K562 (cell line): ENCODE results near the gene BEST2. TPM values are rescaled to one million over a fixed set of nuclear protein-coding genes. Genes with fewer than 3 reads are reported as not detected.

ENCODE experiments used
- ASH1L ChIP-seq: fragments of 450-650 bp; IDR thresholded peaks from 2 replicates; pipeline ENCODE4 v1.6.1; 2018; ENCODE audit warnings: borderline replicate concordance, mild to moderate bottlenecking, low read depth; ENCODE audit not compliant: partially characterized antibody
- ATF2 ChIP-seq: sonication (generic); formaldehyde crosslinking; IDR thresholded peaks from 2 replicates; pipeline ENCODE4 v1.8.1; 2022; ENCODE audit warnings: missing genetic modification reagents
- ATF7 ChIP-seq: fragments of 450-650 bp; IDR thresholded peaks from 2 replicates; pipeline ENCODE4 v1.7.1; 2014; ENCODE audit warnings: mild to moderate bottlenecking, moderate library complexity
- FOXA3 ChIP-seq, 2 experiments: fragments of 450-650 bp in 1 of 2; sonication (generic) in 1 of 2; formaldehyde crosslinking; IDR thresholded peaks in 1 of 2; conservative IDR thresholded peaks in 1 of 2; 2 replicates each; pipeline versions ENCODE4 v1.4.0 to v1.8.0; 2020 to 2022; ENCODE audit warnings: mild to moderate bottlenecking in 2 of 2, missing genetic modification reagents in 1 of 2
- L3MBTL2 ChIP-seq: fragments of 450-650 bp; IDR thresholded peaks from 2 replicates; pipeline ENCODE4 v1.6.1; 2016; ENCODE audit warnings: mild to moderate bottlenecking, moderate library complexity
- MBD1 ChIP-seq: fragments of 250-450 bp; sonication (Bioruptor Pico); IDR thresholded peaks from 2 replicates; pipeline ENCODE4 v1.8.0; 2022; ENCODE audit warnings: inconsistent platforms
- POLR2H ChIP-seq: IDR thresholded peaks from 2 replicates; pipeline ENCODE4 v1.6.1; 2016; ENCODE audit warnings: missing genetic modification characterization, low read depth, mild to moderate bottlenecking, control low read depth, missing compliant biosample characterization, moderate library complexity
- RB1 ChIP-seq: fragments of 450-650 bp; IDR thresholded peaks from 2 replicates; pipeline ENCODE4 v1.6.1; 2017; ENCODE audit warnings: low read depth, mild to moderate bottlenecking
- SMAD1 ChIP-seq: fragments of 150-350 bp; IDR thresholded peaks from 2 replicates; pipeline ENCODE4 v1.6.1; 2014; ENCODE audit warnings: low read length, low read depth; ENCODE audit not compliant: partially characterized antibody
- TAF15 ChIP-seq: fragments of 200-400 bp; formaldehyde crosslinking; IDR thresholded peaks from 2 replicates; pipeline ENCODE4 v1.6.1; 2017; ENCODE audit warnings: mild to moderate bottlenecking, low read depth, low read length, moderate library complexity
- ZNF23 ChIP-seq: fragments of 250-450 bp; sonication (Bioruptor Pico); IDR thresholded peaks from 2 replicates; pipeline ENCODE4 v1.4.0; 2020; ENCODE audit warnings: mild to moderate bottlenecking
- ZNF24 ChIP-seq: fragments of 450-650 bp; IDR thresholded peaks from 2 replicates; pipeline ENCODE4 v1.6.1; 2016
- ZNF445 ChIP-seq: fragments of 250-450 bp; sonication (Bioruptor Pico); IDR thresholded peaks from 2 replicates; pipeline ENCODE4 v1.4.0; 2020; ENCODE audit warnings: low read depth, mild to moderate bottlenecking, moderate library complexity
- ZNF668 ChIP-seq: fragments of 250-450 bp; sonication (Bioruptor Pico); IDR thresholded peaks from 2 replicates; pipeline ENCODE4 v1.8.0; 2022; ENCODE audit warnings: mild to moderate bottlenecking, inconsistent platforms
- ZSCAN29 ChIP-seq: fragments of 450-650 bp; IDR thresholded peaks from 2 replicates; pipeline ENCODE4 v1.6.1; 2017
- polyA plus RNA-seq, 8 experiments: library from polyadenylated mRNA; depleted of rRNA in 4 of 8; stranded (reverse) in 5 of 8; unstranded in 3 of 8; fragments of >200 nt; fragmentation: Nextera tagmentation in 2 of 8; fragmentation: Illumina TruSeq in 1 of 8; extraction: Ambion mirVana in 2 of 8; extraction: Trizol in 1 of 8; gene quantifications; 2 replicates each; pipeline versions ENCODE4 v1.2.1 to v1.2.3, GENCODE V29; 2011 to 2014; ENCODE audit warnings: inconsistent platforms in 1 of 8, missing spikeins in 1 of 8
- total RNA-seq, 7 experiments: library from RNA; depleted of rRNA in 6 of 7; stranded (reverse); fragments of >200 nt in 6 of 7; fragmentation: Illumina TruSeq in 2 of 7; extraction: Trizol in 2 of 7; gene quantifications; 2 replicates each; pipeline versions ENCODE4 v1.2.1 to v1.2.3, GENCODE V29; 2011 to 2021; ENCODE audit warnings: low replicate concordance in 1 of 7
- TF ChIP-seq, protein P1 (sequence below): fragments of 450-650 bp; IDR thresholded peaks from 2 replicates; pipeline ENCODE4 v1.6.1; 2016; ENCODE audit warnings: borderline replicate concordance
- TF ChIP-seq, protein P2 (sequence below): fragments of 450-650 bp; formaldehyde crosslinking; IDR thresholded peaks from 2 replicates; pipeline ENCODE4 v1.4.0; 2020; ENCODE audit warnings: mild to moderate bottlenecking, moderate library complexity
- TF ChIP-seq, protein P3 (sequence below), 2 experiments: fragments of 250-450 bp in 1 of 2; fragments of 450-650 bp in 1 of 2; sonication (Bioruptor Pico) in 1 of 2; IDR thresholded peaks; 2 replicates each; pipeline versions ENCODE4 v1.6.1 to v1.8.0; 2016 to 2021; ENCODE audit warnings: mild to moderate bottlenecking in 2 of 2, moderate library complexity in 2 of 2, missing compliant biosample characterization in 1 of 2, missing genetic modification characterization in 1 of 2

Gene BEST2
- total and polyA plus RNA-seq, 9 of the 15 experiments (the other 6 are each of a cell fraction or from before 2014, with no cell fraction given): not detected

DNA sequence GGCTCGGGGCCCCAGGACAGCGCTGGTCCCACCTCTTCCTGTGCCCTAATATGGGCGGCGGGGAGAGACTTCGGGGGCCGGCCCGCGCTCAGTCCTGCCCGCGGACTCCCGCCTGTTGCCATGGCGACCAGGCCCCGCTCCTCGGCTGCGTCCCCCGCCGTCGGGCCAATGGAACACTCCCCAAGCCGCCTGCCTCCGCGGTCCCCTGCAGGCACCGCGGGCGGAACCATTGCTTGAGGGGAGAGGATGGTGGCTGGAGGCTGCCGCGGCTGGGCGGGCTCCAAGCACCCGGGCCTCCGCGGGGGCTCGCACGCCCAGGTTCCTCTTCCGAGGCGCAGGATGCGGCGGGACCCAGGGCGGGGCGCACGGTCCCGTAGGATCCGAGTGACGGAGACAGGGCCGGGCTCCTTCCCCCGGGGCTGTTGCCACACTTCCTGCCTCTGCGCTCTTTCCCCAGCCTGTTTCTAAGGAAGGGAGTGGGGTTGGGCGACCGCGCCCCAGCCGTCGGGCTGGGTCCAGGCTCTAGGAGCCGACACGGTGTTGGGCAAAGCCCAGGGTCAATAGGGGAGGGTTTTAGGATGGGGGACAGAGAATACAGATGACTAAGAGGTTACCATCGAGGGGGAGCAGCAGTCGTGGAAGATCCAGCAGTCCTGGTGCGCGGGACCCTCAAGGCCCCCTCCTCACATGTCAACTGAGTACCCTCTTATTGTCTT, 38.5 kb downstream of the BEST2 start (continued):
- TF ChIP-seq L3MBTL2 (peak; percentile 76), ZNF24 (no peak), ZNF445 (CRISPR knock-in tag) (no peak), POLR2H (peak; percentile 39; the same call in 1 of the 2 replicates), ATF2 (CRISPR knock-in tag) (no peak), ZSCAN29 (no peak), MBD1 (CRISPR knock-in tag) (no peak), ZNF23 (CRISPR knock-in tag) (no peak), ASH1L (no peak), ZNF668 (CRISPR knock-in tag) (no peak), ATF7 (peak; percentile 99), SMAD1 (no peak), RB1 (peak; percentile 96), FOXA3 (CRISPR knock-in tag; conservative IDR thresholded peaks at IDR 0.05 in 1 of 2, IDR thresholded peaks at IDR 0.05 in 1 of 2) (no peak), TAF15 (no peak)
- TF ChIP-seq, protein P1, sequence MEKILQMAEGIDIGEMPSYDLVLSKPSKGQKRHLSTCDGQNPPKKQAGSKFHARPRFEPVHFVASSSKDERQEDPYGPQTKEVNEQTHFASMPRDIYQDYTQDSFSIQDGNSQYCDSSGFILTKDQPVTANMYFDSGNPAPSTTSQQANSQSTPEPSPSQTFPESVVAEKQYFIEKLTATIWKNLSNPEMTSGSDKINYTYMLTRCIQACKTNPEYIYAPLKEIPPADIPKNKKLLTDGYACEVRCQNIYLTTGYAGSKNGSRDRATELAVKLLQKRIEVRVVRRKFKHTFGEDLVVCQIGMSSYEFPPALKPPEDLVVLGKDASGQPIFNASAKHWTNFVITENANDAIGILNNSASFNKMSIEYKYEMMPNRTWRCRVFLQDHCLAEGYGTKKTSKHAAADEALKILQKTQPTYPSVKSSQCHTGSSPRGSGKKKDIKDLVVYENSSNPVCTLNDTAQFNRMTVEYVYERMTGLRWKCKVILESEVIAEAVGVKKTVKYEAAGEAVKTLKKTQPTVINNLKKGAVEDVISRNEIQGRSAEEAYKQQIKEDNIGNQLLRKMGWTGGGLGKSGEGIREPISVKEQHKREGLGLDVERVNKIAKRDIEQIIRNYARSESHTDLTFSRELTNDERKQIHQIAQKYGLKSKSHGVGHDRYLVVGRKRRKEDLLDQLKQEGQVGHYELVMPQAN: no peak
- TF ChIP-seq, protein P2, sequence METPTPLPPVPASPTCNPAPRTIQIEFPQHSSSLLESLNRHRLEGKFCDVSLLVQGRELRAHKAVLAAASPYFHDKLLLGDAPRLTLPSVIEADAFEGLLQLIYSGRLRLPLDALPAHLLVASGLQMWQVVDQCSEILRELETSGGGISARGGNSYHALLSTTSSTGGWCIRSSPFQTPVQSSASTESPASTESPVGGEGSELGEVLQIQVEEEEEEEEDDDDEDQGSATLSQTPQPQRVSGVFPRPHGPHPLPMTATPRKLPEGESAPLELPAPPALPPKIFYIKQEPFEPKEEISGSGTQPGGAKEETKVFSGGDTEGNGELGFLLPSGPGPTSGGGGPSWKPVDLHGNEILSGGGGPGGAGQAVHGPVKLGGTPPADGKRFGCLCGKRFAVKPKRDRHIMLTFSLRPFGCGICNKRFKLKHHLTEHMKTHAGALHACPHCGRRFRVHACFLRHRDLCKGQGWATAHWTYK (CRISPR knock-in tag): no peak
- TF ChIP-seq, protein P3, sequence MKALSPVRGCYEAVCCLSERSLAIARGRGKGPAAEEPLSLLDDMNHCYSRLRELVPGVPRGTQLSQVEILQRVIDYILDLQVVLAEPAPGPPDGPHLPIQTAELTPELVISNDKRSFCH (CRISPR knock-in tag; IDR thresholded peaks at IDR 0.05): no peak
- TF ChIP-seq, protein P3 (tag; IDR thresholded peaks at IDR 0.05): no peak
